Adrenal gland (tissue), 5 donors: ENCODE data around the gene SPR.

Experiments used
- POLR2A ChIP-seq, 2 donors: fragments of 450-650 bp; IDR thresholded peaks; one replicate each; pipeline ENCODE4 v1.6.1; 2017; ENCODE audit warnings: antibody characterized with exemption in 2 of 2, mild to moderate bottlenecking in 2 of 2, moderate library complexity in 1 of 2
- TF ChIP-seq, protein P1 (sequence below), 6 experiments: fragments of 450-650 bp in 4 of 6; fragments of 200-600 bp in 2 of 6; sonication (generic) in 1 of 6; IDR thresholded peaks; 1 replicate in 5 of 6; 2 replicates in 1 of 6; pipeline versions ENCODE4 v1.5.1 to v1.8.0; 2016 to 2021; ENCODE audit warnings: antibody characterized with exemption in 6 of 6, mild to moderate bottlenecking in 2 of 6, moderate library complexity in 1 of 6
- donor health status: DM: no; HTN: no; CAD: no.

DNA sequence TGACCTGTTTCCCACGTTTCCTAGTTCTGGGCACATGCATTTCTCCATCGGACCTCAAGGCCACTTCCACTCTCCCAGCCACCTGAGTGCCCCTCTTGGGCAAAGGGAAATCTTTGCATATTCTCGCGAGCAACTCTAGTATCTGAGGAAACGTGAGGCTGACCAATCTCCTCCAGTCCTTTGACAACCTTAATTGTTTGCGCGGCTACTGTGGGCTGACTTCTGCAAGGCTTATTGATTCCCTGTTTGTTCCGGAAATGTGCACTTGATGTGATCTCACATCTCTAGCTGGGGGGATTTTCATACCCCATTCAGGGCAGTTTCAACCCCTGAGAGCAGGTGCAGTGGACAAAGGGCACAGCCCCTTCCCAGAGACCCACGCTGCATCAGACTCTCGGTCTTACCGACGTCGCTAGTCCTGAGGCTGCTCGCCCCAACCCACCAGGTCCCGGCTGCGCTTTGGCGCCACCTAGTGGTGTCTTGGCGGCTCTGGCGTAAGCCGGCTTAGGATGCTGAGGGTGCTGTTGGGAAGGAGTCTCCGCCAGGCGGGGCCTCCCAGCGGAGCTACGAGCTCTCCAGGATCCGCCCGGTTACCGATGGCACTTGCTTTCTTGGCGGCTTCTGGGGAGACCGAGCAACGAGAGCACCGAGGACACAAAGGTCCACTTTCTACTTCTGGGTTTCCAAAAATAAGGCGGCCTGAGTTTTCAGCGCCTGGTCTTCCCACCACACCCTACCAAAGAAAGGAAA lies 24.8 kb upstream of the SPR start:
- no peak for TF ChIP-seq POLR2A (IDR thresholded peaks at IDR 0.05)
- TF ChIP-seq, protein P1, sequence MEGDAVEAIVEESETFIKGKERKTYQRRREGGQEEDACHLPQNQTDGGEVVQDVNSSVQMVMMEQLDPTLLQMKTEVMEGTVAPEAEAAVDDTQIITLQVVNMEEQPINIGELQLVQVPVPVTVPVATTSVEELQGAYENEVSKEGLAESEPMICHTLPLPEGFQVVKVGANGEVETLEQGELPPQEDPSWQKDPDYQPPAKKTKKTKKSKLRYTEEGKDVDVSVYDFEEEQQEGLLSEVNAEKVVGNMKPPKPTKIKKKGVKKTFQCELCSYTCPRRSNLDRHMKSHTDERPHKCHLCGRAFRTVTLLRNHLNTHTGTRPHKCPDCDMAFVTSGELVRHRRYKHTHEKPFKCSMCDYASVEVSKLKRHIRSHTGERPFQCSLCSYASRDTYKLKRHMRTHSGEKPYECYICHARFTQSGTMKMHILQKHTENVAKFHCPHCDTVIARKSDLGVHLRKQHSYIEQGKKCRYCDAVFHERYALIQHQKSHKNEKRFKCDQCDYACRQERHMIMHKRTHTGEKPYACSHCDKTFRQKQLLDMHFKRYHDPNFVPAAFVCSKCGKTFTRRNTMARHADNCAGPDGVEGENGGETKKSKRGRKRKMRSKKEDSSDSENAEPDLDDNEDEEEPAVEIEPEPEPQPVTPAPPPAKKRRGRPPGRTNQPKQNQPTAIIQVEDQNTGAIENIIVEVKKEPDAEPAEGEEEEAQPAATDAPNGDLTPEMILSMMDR (IDR thresholded peaks at IDR 0.05), result peak; percentile 91 to 99 (median 96)
